IMR-90 (cell line): ENCODE data around the gene AFAP1L1. TPM values are rescaled to one million over a fixed set of nuclear protein-coding genes. Genes with fewer than 3 reads are reported as not detected.

Experiments
- ATAC-seq: fragments of 200-7000 bp; cut with Tn5 transposase; 2 replicates; pipeline ENCODE4 v1.9.1; 2020; ENCODE audit warnings: low read depth, mild to moderate bottlenecking, moderate library complexity
- BruUV-seq: library from RNA; stranded (reverse); fragments of 400-500 nt; replicated peaks from 2 replicates; lab custom pipeline; 2021; lab: Mats Ljungman, UMichigan
- CTCF ChIA-PET: fragments of 300-600 bp; formaldehyde crosslinking; extraction: SDS; loops from one replicate; lab custom pipeline; 2021; ENCODE audit warnings: antibody characterized with exemption; lab: Yijun Ruan, JAX
- POLR2A ChIA-PET: fragments of 300-600 bp; sonication (Branson Sonifier 250); formaldehyde crosslinking; loops from one replicate; lab custom pipeline; 2022; ENCODE audit warnings: antibody characterized with exemption; ENCODE audit not compliant: unreplicated experiment; lab: Charles Lee
- DNase-seq: peaks from one replicate; pipeline ENCODE4 v3.0.0; 2013
- H2AFZ ChIP-seq: replicated peaks from 2 replicates; pipeline ENCODE3; 2013; ENCODE audit warnings: low read length, mild to moderate bottlenecking; ENCODE audit not compliant: poor library complexity
- H2AK5ac ChIP-seq: 2 replicates; pipeline ENCODE4 v1.6.1; 2013; ENCODE audit warnings: low read depth, low read length, inconsistent platforms
- H2AK9ac ChIP-seq: replicated peaks from 2 replicates; pipeline ENCODE3; 2013; ENCODE audit warnings: mild to moderate bottlenecking, low read depth, low read length, moderate library complexity; ENCODE audit not compliant: poor library complexity
- H2BK120ac ChIP-seq: 2 replicates; pipeline ENCODE4 v1.6.1; 2013; ENCODE audit warnings: low read depth, low read length, inconsistent platforms
- H2BK15ac ChIP-seq: 3 replicates; pipeline ENCODE4 v1.6.1; 2013; ENCODE audit warnings: low read depth, low read length, inconsistent platforms
- H2BK20ac ChIP-seq: 2 replicates; pipeline ENCODE4 v1.6.1; 2013; ENCODE audit warnings: low read depth, mild to moderate bottlenecking, inconsistent platforms, low read length, moderate library complexity
- H2BK5ac ChIP-seq: 2 replicates; pipeline ENCODE4 v1.6.1; 2013; ENCODE audit warnings: mild to moderate bottlenecking, low read depth, low read length, inconsistent platforms; ENCODE audit not compliant: poor library complexity, severe bottlenecking
- H3K14ac ChIP-seq: replicated peaks from 2 replicates; pipeline ENCODE4 v1.6.1; 2013; ENCODE audit warnings: low read depth, low read length, inconsistent platforms
- H3K18ac ChIP-seq: 2 replicates; pipeline ENCODE4 v1.6.1; 2013; ENCODE audit warnings: low read depth, low read length, control low read depth
- H3K23ac ChIP-seq: 2 replicates; pipeline ENCODE4 v1.6.1; 2013; ENCODE audit warnings: low read depth, low read length, inconsistent platforms
- H3K27ac ChIP-seq: 2 replicates; pipeline ENCODE4 v1.5.1; 2013; ENCODE audit warnings: mild to moderate bottlenecking, control low read depth, low read length; ENCODE audit not compliant: insufficient read depth
- H3K27me3 ChIP-seq: 2 replicates; pipeline ENCODE4 v1.6.1; 2013; ENCODE audit warnings: low read length; ENCODE audit not compliant: control insufficient read depth, insufficient read depth
- H3K36me3 ChIP-seq: 2 replicates; pipeline ENCODE4 v1.6.1; 2013; ENCODE audit warnings: low read length, mixed read lengths; ENCODE audit not compliant: control insufficient read depth, insufficient read depth
- H3K4ac ChIP-seq: 2 replicates; pipeline ENCODE4 v1.6.1; 2013; ENCODE audit warnings: low read depth, low read length, inconsistent platforms
- H3K4me1 ChIP-seq: 2 replicates; pipeline ENCODE4 v1.6.1; 2013; ENCODE audit warnings: low read length, mixed read lengths; ENCODE audit not compliant: control insufficient read depth, insufficient read depth
- H3K4me2 ChIP-seq: 2 replicates; pipeline ENCODE4 v1.6.1; 2013; ENCODE audit warnings: low read depth, mild to moderate bottlenecking, control low read depth, low read length, moderate library complexity
- H3K4me3 ChIP-seq: 2 replicates; pipeline ENCODE4 v1.5.1; 2013; ENCODE audit warnings: low read depth, mild to moderate bottlenecking, control low read depth, low read length, moderate library complexity; ENCODE audit not compliant: insufficient read depth
- H3K56ac ChIP-seq: 2 replicates; pipeline ENCODE4 v1.6.1; 2013; ENCODE audit warnings: low read length, inconsistent platforms; ENCODE audit not compliant: insufficient read depth; ENCODE audit errors: extremely low read depth
- H3K79me1 ChIP-seq, 2 experiments: 2 replicates each; pipeline ENCODE4 v1.6.1; 2013; ENCODE audit warnings: low read length in 2 of 2, inconsistent platforms in 1 of 2, low read depth in 1 of 2
- H3K9ac ChIP-seq: 2 replicates; pipeline ENCODE4 v1.6.1; 2013; ENCODE audit warnings: low read depth, low read length, control low read depth
- H3K9me1 ChIP-seq: 2 replicates; pipeline ENCODE4 v1.6.1; 2013; ENCODE audit warnings: low read length, inconsistent platforms; ENCODE audit not compliant: insufficient read depth
- H3K9me3 ChIP-seq: 2 replicates; pipeline ENCODE4 v1.6.1; 2013; ENCODE audit warnings: low read length; ENCODE audit not compliant: control insufficient read depth, insufficient read depth
- H4K20me1 ChIP-seq: 2 replicates; pipeline ENCODE4 v1.6.1; 2013; ENCODE audit warnings: low read length, inconsistent platforms; ENCODE audit not compliant: insufficient read depth
- H4K5ac ChIP-seq: 2 replicates; pipeline ENCODE4 v1.6.1; 2013; ENCODE audit warnings: mild to moderate bottlenecking, low read depth, low read length, control low read depth
- H4K8ac ChIP-seq, 2 experiments: 2 replicates each; pipeline ENCODE4 v1.6.1; 2013; ENCODE audit warnings: low read depth in 2 of 2, low read length in 2 of 2, control low read depth in 1 of 2, inconsistent platforms in 1 of 2
- H4K91ac ChIP-seq: 2 replicates; pipeline ENCODE4 v1.6.1; 2013; ENCODE audit warnings: low read depth, low read length, inconsistent platforms; ENCODE audit not compliant: insufficient read depth
- MAZ ChIP-seq: IDR thresholded peaks from 2 replicates; pipeline ENCODE4 v1.6.1; 2012; ENCODE audit warnings: low read depth, mild to moderate bottlenecking, low read length, improper control_type of control experiment, moderate library complexity, borderline replicate concordance
- USF2 ChIP-seq: fragments of 150-350 bp; IDR thresholded peaks from 2 replicates; pipeline ENCODE4 v1.6.1; 2017; ENCODE audit warnings: mild to moderate bottlenecking, antibody characterized with exemption, low read length, low read depth
- WGBS, 2 experiments: methylation state at CpG; one replicate each; pipeline versions ENCODE4 v1.1.5 to v1.1.7; 2013; ENCODE audit warnings: missing lambda C conversion rate in 2 of 2; ENCODE audit not compliant: insufficient read length in 1 of 2; ENCODE audit errors: extremely low coverage in 2 of 2; 5-methylcytosine and 5-hydroxymethylcytosine counted together
- dilution Hi-C: fragments of 300-500 bp; cut with HindIII; formaldehyde crosslinking; loops from one replicate; pipeline ENCODE4 v1.14.3; 2018; ENCODE audit warnings: low sequenced_read_pairs; ENCODE audit not compliant: unreplicated experiment
- in situ Hi-C: fragments of 300-500 bp; cut with MboI; formaldehyde crosslinking; loops from 3 replicates; pipeline ENCODE4 v1.14.3; 2019; ENCODE audit warnings: low sequenced_read_pairs, inconsistent platforms, mixed read lengths
- intact Hi-C: fragments of 100-400 bp; cut with micrococcal nuclease; formaldehyde crosslinking; loops from 2 replicates; pipeline ENCODE4 v1.10.0; 2022
- polyA plus RNA-seq, 3 experiments: library from polyadenylated mRNA; depleted of rRNA; stranded (reverse); fragments of >200 nt; gene quantifications; 2 replicates each; pipeline ENCODE4 v1.2.3, GENCODE V29; 2012; ENCODE audit warnings: low replicate concordance in 1 of 3
- total RNA-seq: library from RNA; depleted of rRNA; stranded (reverse); fragments of >200 nt; gene quantifications from 2 replicates; pipeline ENCODE4 v1.2.3, GENCODE V29; 2012

The AFAP1L1 gene
- total and polyA plus RNA-seq, 2 of the 4 experiments (the other 2 are of a cell fraction) = 3.3 to 5.7 TPM

GRCh38 chr5:149257889-149258705, 13.6 kb upstream of the AFAP1L1 start:
- Histone ChIP-seq H3K9me3 (no peaks in the 10 kb centered on the region), H3K23ac (no peak overlapping the region; the same call in 1 of the 2 replicates), H3K18ac (peak overlapping the region; percentile 16; the same call in 1 of the 2 replicates), H3K14ac (peak overlapping the region; percentile 43; the same call in 1 of the 2 replicates), H2BK5ac (peak overlapping the region; percentile 73), H3K27me3 (no peaks in the 10 kb centered on the region), H3K27ac (peak overlapping the region; percentile 51; the same call in 1 of the 2 replicates), H2AK9ac (no peak overlapping the region), H3K4me1 (peaks cover 13% of the 10 kb centered on the region), H3K79me1 (peaks cover 0 to 16% of the 10 kb centered on the region in 2 experiments; a peak in 2 of 4 replicates), H3K4me3 (no peak overlapping the region), H2BK120ac (peak overlapping the region; percentile 52), H4K5ac (no peak overlapping the region), H3K36me3 (peaks cover 5% of the 10 kb centered on the region; the same call in 1 of the 2 replicates), H4K20me1 (peaks cover 5% of the 10 kb centered on the region; the same call in 1 of the 2 replicates), H4K91ac (peak overlapping the region; percentile 65; the same call in 1 of the 2 replicates), H2AK5ac (peak overlapping the region; percentile 66; the same call in 1 of the 2 replicates), H3K4ac (peak overlapping the region; percentile 59), H3K9me1 (peaks cover 26% of the 10 kb centered on the region), H3K4me2 (peak overlapping the region; percentile 32; the same call in 1 of the 2 replicates), H2BK20ac (peak overlapping the region; percentile 42), H3K9ac (no peak overlapping the region), H2BK15ac (peak overlapping the region; percentile 28; the same call in 1 of the 3 replicates), H2AFZ (no peak overlapping the region), H3K56ac (peak overlapping the region; percentile 26; the same call in 1 of the 2 replicates), H4K8ac (peak overlapping the region in 1 of 2 experiments; percentile 41; a peak in 2 of 4 replicates)
- in situ Hi-C loops = no loop called here
- ATAC-seq (peak; percentile 66), DNase-seq (peak; percentile 87)
- no peak for TF ChIP-seq USF2
- 0 out of 2 replicates have a peak, but pooled peaks have one; percentile 19 for TF ChIP-seq MAZ
- WGBS, 2 experiments = no CpG with 5 or more reads among the region's 10 CpGs
- POLR2A ChIA-PET = no interaction called here
- no TSS peak for BruUV-seq
- CTCF ChIA-PET = interaction anchor here (0.7 kb wide), 1 partner anchor 498 kb away, joined by 5 read pairs; no protein-coding TSS in a partner anchor
- dilution Hi-C loops = no loop called here
- intact Hi-C loops = no loop called here
